HL-60 (cell line): Measurements from ENCODE around the gene RAB9B.

Source experiments
- CTCF ChIP-seq: IDR thresholded peaks from one replicate; pipeline ENCODE4 v1.5.1; 2011; ENCODE audit warnings: low read length, control low read depth, inconsistent platforms; ENCODE audit not compliant: insufficient read depth
- GABPA ChIP-seq: IDR thresholded peaks from 2 replicates; pipeline ENCODE4 v1.6.1; 2012; ENCODE audit warnings: low read depth
- POLR2AphosphoS5 ChIP-seq: IDR thresholded peaks from 2 replicates; pipeline ENCODE4 v1.6.1; 2012; ENCODE audit warnings: low read depth
- REST ChIP-seq: IDR thresholded peaks from 2 replicates; pipeline ENCODE4 v1.6.1; 2012; ENCODE audit warnings: low read depth; ENCODE audit not compliant: insufficient replicate concordance
- SPI1 ChIP-seq: IDR thresholded peaks from 2 replicates; pipeline ENCODE4 v1.6.1; 2012; ENCODE audit warnings: low read depth, mild to moderate bottlenecking, borderline replicate concordance

GRCh38 chrX:103817502-103817901 is 14.6 kb downstream of the RAB9B start:
- TF ChIP-seq GABPA: no peak
- TF ChIP-seq CTCF: no peak
- TF ChIP-seq POLR2AphosphoS5: no peak
- TF ChIP-seq REST: no peak
- no peak for TF ChIP-seq SPI1
